HG02885 (cell line): ENCODE data around the gene DOK7.

Experiments used
- ATAC-seq: cut with Tn5 transposase; IDR thresholded peaks from one replicate; pipeline ENCODE4 v1.9.1; 2021; ENCODE audit warnings: mild to moderate bottlenecking; ENCODE audit not compliant: unreplicated experiment, poor library complexity

Gene DOK7

GRCh38 chr4:3516836-3517730, 54.0 kb downstream of the DOK7 start:
- no peak for ATAC-seq

GRCh38 chr4:3517731-3518510, 54.8 kb downstream of the DOK7 start:
- ATAC-seq, result no peak

- no peak for ATAC-seq
Measured at GRCh38 chr4:3518511-3518880, 55.4 kb downstream of the DOK7 start.

- ATAC-seq, result no peak
Measured at GRCh38 chr4:3518941-3519340, 55.8 kb downstream of the DOK7 start.

GRCh38 chr4:3519468-3520264, 56.6 kb downstream of the DOK7 start:
- ATAC-seq, result no peak

- no peak for ATAC-seq
Measured at GRCh38 chr4:3520276-3520675, 57.2 kb downstream of the DOK7 start.

- no peak for ATAC-seq
Measured at GRCh38 chr4:3520796-3521600, 57.9 kb downstream of the DOK7 start.

- ATAC-seq, result no peak
Measured at GRCh38 chr4:3521621-3522325, 58.7 kb downstream of the DOK7 start.

- ATAC-seq, result no peak
Measured at GRCh38 chr4:3522326-3522640, 59.2 kb downstream of the DOK7 start.

- no peak for ATAC-seq
Measured at GRCh38 chr4:3522651-3523050, 59.5 kb downstream of the DOK7 start.

- no peak for ATAC-seq
Measured at GRCh38 chr4:3523146-3523627, 60.1 kb downstream of the DOK7 start.

- ATAC-seq, result no peak
Measured at GRCh38 chr4:3523628-3524221, 60.6 kb downstream of the DOK7 start.

- ATAC-seq, result no peak
Measured at GRCh38 chr4:3524349-3524748, 61.2 kb downstream of the DOK7 start.

GRCh38 chr4:3524920-3525319, 61.8 kb downstream of the DOK7 start:
- ATAC-seq, result no peak

- no peak for ATAC-seq
Measured at GRCh38 chr4:3525532-3526430, 62.7 kb downstream of the DOK7 start.

- no peak for ATAC-seq
Measured at GRCh38 chr4:3526456-3526855, 63.4 kb downstream of the DOK7 start.

GRCh38 chr4:3527101-3527913, 64.2 kb downstream of the DOK7 start:
- ATAC-seq, result no peak
